ENCODE measurements around the gene CAPN7.

Gene CAPN7

GRCh38 chr3:15204005-15204404 lies 2.0 kb upstream of the CAPN7 start:
- no peak for DNase-seq

GRCh38 chr3:15205482-15205933 lies 538 bp upstream of the CAPN7 start:
- no peak for DNase-seq

GRCh38 chr3:15206662-15207576 lies 873 bp downstream of the CAPN7 start:
- DNase-seq = no peak

GRCh38 chr3:15207836-15208504 lies 1.9 kb downstream of the CAPN7 start:
- no peak for DNase-seq

GRCh38 chr3:15211937-15212336 lies 5.9 kb downstream of the CAPN7 start:
- DNase-seq = no peak

DNA sequence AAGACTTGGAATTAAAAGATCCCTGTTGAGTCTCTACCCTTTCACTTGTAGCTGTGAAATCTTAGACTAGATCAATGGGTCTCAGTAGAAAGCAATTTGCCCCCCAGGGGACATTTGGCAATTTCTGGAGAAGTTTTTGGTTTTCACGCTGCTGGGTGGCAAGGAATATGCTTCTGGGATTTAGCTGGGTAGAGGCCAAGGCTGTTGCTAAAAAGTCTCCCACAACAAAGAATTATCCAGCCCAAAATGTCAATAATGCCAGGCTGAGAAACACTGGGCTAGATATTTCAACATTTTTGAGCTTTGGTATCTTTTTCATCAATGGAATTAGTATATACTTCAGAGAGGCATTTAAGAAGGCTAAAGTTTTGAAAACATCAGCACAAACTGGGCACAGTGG lies 8.7 kb downstream of the CAPN7 start:
- DNase-seq = no peak

- DNase-seq = no peak
Measured at GRCh38 chr3:15215996-15216395, 9.9 kb downstream of the CAPN7 start.

- no peak for DNase-seq
Measured at GRCh38 chr3:15216501-15216900, 10.5 kb downstream of the CAPN7 start.

- no peak for DNase-seq
Measured at GRCh38 chr3:15217011-15217671, 11.1 kb downstream of the CAPN7 start.

DNA sequence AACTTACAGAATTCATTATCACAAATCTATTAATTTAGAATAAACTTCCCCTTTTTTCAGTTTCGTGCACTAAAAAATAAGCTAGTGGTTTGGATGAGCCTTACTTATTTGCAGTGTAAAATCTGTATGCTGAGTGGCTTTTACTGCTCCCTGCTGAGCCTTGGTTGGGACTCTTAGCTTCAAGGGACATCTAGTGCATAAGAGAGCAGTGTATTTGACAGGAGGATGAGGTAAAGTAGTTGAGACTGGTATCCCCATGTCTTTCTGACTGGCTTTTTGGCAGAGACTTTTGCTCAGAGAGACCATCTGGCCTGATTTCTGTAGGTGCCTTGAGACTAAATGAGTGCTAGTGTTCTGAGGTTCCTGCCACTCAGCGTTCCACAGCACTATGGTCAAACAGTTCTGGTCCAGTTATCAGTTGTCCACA lies 11.8 kb downstream of the CAPN7 start:
- no peak for DNase-seq

GRCh38 chr3:15218689-15219088 lies 12.6 kb downstream of the CAPN7 start:
- no peak for DNase-seq

DNA sequence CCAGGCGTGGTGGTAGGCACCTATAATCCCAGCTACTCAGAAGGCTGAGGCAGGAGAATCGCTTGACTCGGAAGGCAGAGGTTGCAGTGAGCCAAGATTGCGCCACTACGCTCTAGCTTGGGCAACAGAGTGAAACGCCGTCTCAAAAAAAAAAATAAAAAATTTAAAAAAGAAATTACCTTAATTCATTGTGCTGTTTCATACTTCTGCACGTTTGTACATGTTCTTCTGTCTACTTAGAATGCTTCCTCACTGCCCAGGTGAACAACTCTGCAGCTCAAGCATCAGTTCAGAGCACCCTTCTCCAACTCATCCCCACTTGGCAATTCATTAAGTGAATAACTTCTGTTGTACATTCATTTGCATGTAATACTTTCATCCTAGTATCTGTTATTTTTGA lies 14.0 kb downstream of the CAPN7 start:
- no peak for DNase-seq

- no peak for DNase-seq
Measured at GRCh38 chr3:15220661-15221060, 14.6 kb downstream of the CAPN7 start.

GRCh38 chr3:15221574-15222217 lies 15.7 kb downstream of the CAPN7 start:
- DNase-seq = no peak

GRCh38 chr3:15223685-15224572 lies 17.9 kb downstream of the CAPN7 start:
- no peak for DNase-seq

- DNase-seq = no peak
Measured at GRCh38 chr3:15228147-15228546, 22.1 kb downstream of the CAPN7 start.

GRCh38 chr3:15229262-15229661 lies 23.2 kb downstream of the CAPN7 start:
- no peak for DNase-seq

DNA sequence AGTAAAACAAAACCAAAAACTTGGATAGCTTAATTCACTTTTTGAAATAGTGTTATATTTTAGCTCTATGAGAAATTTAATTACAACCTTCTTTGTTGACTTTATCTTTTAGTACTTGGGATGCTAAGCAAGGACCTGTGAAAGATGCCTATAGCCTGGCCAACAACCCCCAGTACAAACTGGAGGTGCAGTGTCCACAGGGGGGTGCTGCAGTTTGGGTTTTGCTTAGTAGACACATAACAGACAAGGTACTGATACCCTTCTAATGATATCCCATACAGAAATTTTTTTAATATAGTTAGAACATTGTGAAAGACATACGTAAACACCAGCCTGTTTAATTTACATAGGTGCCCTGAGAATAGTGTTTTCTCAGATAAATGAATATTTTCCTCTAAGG lies 35.3 kb downstream of the CAPN7 start:
- no peak for DNase-seq

- no peak for DNase-seq
Measured at GRCh38 chr3:15243822-15244482, 37.9 kb downstream of the CAPN7 start.

- DNase-seq = no peak
Measured at GRCh38 chr3:15246186-15246585, 40.1 kb downstream of the CAPN7 start.

- no peak for DNase-seq
Measured at GRCh38 chr3:15253023-15253697, 47.1 kb downstream of the CAPN7 start.
